CD4-positive, alpha-beta T cell treated with Interleukin-1 beta for 1 hour (primary cell): ENCODE data around the gene CAPN1.
A peak's percentile ranks its signal among the peaks of the same experiment; 100 is the strongest.
"Not testable (repeated sequence)": the region's sequence is repeated elsewhere in the genome, so short reads cannot be mapped to it uniquely, and the experiment has no call there.

Source experiments
- DNase-seq, 2 donors: peaks; one replicate each; pipeline ENCODE4 v3.0.0-alpha.2; 2020 to 2022

CAPN1 gene

GRCh38 chr11:65163684-65164083, 18.0 kb upstream of the CAPN1 start:
- no peak for DNase-seq

- no peak for DNase-seq
Observed at GRCh38 chr11:65165410-65166317, 16.1 kb upstream of the CAPN1 start.

DNA sequence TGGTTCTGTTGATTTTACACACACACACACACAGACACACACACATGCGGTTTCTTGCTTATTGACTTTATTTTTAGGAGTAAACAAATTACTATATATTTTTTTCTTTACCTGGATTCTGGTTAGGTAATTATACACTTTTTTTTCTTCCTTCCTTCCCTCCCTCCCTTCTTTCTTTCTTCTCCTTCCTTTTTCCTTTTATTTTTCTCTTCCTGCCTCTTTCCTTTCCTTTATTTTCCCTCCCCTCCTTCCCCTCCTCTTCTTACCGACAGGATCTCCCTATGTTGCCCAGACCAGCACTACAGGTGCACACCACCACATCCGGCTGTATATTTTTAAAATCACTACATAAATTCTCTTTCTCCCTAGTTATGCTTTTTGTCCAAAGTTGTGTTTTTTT, 14.8 kb upstream of the CAPN1 start:
- no peak for DNase-seq

GRCh38 chr11:65167656-65168055, 14.1 kb upstream of the CAPN1 start:
- DNase-seq, result no peak

- no peak for DNase-seq
Observed at GRCh38 chr11:65169164-65169641, 12.5 kb upstream of the CAPN1 start.

- DNase-seq, result no peak
Observed at GRCh38 chr11:65170058-65170534, 11.6 kb upstream of the CAPN1 start, which contains the start of gene SPDYC. Gene SPDYC, plus strand, starts transcription at chr11:65170233. Its CDS starts 1,125 bp downstream, at chr11:65171358.

GRCh38 chr11:65172600-65172999, 9.1 kb upstream of the CAPN1 start:
- DNase-seq, result no peak

DNA sequence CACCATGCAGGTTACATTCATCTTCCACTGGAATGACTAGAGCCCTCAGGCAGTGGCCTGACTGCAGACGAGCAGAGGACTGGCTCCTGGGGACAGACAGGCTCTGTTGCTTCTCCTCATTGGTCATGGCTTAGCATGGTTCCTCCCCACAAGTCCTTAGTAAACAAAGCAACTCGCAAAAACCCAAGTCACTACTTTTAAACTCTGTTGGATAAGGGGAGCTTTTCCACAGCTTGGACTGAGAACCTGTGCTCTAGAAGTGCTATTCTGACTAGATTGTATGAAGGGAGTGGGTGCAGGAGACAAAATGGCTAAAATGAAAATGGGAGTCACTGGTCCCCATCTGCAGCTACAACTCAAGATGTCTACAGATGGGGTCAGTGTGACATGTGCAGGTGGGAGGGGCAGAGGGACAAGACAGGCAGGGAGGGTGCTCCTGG, 7.1 kb upstream of the CAPN1 start:
- DNase-seq, result not testable (repeated sequence)

DNA sequence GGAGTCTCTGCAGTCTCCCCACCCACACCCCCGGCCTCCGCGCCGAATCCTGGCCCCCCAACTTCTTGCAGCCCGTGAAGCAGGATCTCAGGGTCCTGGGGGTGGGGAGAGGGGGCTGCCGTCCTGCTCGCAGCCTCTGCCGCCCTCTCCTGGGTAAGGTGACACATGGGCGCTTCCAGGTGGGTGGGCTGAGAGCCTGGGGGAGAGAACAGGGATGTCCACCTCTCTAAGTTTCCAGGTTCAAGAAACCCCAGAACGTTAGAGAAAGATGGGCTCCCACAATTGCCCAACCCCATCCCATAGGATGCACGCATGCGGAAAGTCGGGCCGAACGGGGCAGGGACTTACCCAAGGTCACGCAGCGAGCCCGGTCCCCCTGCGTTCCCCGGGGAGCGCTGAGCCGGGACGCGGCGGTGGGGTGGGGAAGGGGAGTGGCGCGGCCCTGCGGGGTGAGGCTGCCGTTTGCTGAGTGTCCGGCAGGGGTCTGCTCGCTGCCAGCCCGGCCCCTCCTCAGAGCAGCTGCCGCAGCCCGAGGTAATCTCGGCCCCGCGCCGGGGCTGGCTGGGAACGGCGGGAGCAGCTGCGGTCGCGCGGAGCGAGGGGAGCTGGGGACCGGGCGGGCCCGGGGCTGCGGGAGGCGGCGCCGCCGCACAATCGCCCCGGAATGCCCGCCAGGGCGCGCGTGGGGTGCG, 705 bp upstream of the CAPN1 start:
- peak; percentile 53 to 68 for DNase-seq

DNA sequence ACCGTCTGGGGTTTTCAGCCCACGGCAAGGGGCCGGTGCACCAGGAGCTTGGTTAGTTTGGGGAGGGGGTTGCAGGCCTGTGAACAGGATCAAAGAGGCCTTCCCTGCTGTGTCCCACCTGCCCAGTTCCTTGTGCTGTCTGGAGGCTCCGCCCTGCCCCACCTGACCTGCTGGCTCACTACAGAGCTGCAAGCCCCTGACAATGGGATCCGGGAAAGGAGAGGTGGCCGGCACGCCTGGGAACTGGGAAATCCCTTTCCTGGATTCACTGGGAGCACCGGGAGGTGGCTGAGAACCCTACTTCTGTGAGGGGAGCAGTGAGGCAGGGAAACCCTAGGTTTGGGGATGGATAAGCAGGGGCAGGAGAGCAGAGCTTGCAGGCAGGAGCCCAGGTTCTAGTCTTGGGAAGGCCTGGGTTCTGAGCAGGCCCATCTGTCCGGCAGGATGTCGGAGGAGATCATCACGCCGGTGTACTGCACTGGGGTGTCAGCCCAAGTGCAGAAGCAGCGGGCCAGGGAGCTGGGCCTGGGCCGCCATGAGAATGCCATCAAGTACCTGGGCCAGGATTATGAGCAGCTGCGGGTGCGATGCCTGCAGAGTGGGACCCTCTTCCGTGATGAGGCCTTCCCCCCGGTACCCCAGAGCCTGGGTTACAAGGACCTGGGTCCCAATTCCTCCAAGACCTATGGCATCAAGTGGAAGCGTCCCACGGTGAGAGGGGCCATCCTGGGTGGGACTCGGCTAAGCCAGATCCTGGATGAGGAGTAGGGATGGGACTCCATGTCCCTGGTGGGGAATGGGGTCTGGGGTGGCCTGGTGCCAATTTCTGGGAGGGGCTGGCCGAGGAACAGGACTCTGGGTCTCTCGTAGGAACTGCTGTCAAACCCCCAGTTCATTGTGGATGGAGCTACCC, 786 bp downstream of the CAPN1 start:
- no peak for DNase-seq

- no peak for DNase-seq
Observed at GRCh38 chr11:65183201-65183891, 1.6 kb downstream of the CAPN1 start.

- no peak for DNase-seq
Observed at GRCh38 chr11:65184146-65184545, 2.4 kb downstream of the CAPN1 start.

GRCh38 chr11:65185171-65185570, 3.4 kb downstream of the CAPN1 start:
- DNase-seq, result no peak

GRCh38 chr11:65185869-65186341, 4.2 kb downstream of the CAPN1 start:
- DNase-seq, result no peak

DNA sequence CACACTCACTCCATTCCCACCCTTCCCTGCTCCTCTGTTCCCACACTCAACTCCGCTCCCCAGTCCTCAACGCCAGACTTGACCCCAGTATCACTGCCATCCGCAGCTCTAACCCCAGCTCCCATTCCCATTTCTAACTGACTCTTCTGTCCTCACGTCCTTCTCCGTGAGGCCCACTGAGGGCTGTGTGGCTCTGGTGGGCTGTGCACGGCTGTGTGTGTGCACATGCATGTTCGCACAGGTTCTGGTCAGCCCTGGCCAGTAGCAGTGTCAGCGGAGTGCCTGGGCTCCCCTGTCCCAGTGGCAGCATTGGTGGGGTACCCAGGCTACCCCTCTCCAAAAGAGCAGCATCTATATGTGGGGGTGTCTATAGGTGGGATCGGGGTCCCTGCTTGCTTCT, 5.0 kb downstream of the CAPN1 start:
- no peak for DNase-seq

- DNase-seq, result no peak
Observed at GRCh38 chr11:65187146-65187675, 5.5 kb downstream of the CAPN1 start.

DNA sequence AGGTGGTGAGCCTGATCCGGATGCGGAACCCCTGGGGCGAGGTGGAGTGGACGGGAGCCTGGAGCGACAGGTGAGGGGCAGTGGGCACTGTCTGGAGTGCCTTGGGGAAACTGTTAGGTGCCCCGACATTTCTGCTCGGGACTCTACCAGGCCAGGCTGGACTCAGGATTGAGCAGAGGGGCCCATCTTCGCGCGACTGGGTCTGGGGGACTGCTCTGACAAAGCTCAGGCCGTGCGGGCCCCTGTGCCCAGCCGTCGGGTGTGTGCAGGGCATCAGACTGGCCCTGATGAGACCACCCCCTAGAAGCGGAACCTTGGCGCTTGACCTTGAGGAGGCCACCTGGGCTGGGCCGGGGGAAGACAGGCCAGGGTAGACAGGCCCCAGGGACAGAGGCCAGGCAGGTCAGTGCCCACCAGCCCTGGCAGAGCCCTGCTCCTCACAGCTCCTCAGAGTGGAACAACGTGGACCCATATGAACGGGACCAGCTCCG, 6.3 kb downstream of the CAPN1 start:
- no peak for DNase-seq

DNA sequence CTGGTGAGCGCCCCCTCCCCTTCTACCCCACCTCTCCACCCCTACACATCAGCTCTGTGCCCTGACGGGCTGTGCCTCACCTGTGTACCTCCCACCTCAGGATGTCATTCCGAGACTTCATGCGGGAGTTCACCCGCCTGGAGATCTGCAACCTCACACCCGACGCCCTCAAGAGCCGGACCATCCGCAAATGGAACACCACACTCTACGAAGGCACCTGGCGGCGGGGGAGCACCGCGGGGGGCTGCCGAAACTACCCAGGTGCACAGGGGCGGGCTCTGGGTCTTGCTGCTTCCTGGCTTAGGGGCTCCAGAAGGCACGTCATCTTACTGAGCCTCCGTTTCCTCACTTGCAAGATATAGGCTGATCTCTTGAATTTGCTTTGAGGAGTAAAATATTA, 6.8 kb downstream of the CAPN1 start:
- DNase-seq, result no peak

DNA sequence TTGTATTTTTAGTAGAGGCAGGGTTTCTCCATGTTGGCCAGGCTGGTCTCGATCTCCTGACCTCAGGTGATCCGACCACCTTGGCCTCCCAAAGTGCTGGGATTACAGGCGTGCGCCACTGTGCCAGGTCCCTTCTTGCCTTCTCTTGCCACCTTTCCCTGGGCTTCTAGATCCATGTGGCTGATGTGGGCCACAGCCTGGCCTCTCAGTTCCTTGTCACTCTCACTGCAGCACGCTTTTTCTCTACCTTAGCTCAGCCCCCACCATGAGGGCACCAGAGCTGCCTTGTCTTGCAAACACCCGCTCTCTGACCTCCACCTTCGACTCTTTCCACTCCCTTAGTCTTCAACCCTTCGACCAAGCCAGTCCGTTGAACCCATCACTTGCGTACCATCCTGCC, 7.5 kb downstream of the CAPN1 start:
- DNase-seq, result no peak

- no peak for DNase-seq
Observed at GRCh38 chr11:65194564-65194963, 12.8 kb downstream of the CAPN1 start.

DNA sequence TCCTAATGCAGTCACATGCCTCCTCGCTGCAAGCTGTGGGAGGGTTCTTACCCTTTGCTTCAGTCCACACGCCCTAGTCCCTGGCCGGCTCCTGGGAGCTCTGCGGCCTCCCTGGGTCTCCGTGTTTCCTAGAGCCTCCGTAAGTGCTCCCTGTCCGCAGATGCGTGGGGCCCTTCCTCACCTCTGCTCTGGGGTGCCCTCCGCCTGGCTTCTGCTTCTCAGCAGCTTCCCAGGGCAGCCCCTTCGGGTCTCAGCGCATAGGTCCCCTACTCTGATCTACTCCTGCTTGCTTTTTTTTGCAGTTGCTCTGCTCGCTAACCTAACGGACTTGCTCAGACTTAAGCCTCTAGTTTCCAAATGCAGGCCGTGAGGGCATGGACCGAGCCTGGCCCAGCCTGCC, 22.4 kb downstream of the CAPN1 start:
- no peak for DNase-seq
